ENCODE results near the gene NAALAD2.

- TF ChIP-seq CTCF (IDR thresholded peaks at IDR 0.05; ENCODE audit: low read depth, low read length) (no peak), EZH2phosphoT487 (IDR thresholded peaks at IDR 0.05; ENCODE audit: low read depth) (no peak)
Observed at GRCh38 chr11:90241414-90241813, 107.0 kb downstream of the NAALAD2 start.
